HFF-Myc (cell line): ENCODE results near the gene THSD7A.

Source experiments
- DNase-seq: peaks from one replicate; pipeline ENCODE4 v3.0.0-alpha.2; 2011; ENCODE audit warnings: low read depth; ENCODE audit errors: extremely low read depth
- H3K4me3 ChIP-seq: replicated peaks from 2 replicates; pipeline ENCODE4 v1.5.1; 2011; ENCODE audit warnings: low read depth, mild to moderate bottlenecking, control low read depth, low read length
- CTCF ChIP-seq: IDR thresholded peaks from 2 replicates; pipeline ENCODE4 v1.5.1; 2012; ENCODE audit warnings: mild to moderate bottlenecking, low read depth, low read length, control low read depth; ENCODE audit errors: missing control alignments

THSD7A gene

GRCh38 chr7:11404355-11404754 is 427.6 kb downstream of the THSD7A start:
- no peak for DNase-seq
- no peak overlapping the region for H3K4me3 ChIP-seq
- TF ChIP-seq CTCF = no peak

GRCh38 chr7:11403781-11404180 is 428.2 kb downstream of the THSD7A start:
- no peak for DNase-seq
- TF ChIP-seq CTCF = no peak
- H3K4me3 ChIP-seq = no peak overlapping the region

- no peak overlapping the region for H3K4me3 ChIP-seq
- TF ChIP-seq CTCF = no peak
- no peak for DNase-seq
These were observed 437.6 kb downstream of the THSD7A start for GRCh38 chr7:11394438-11394837.

GRCh38 chr7:11379641-11380040 is 452.4 kb downstream of the THSD7A start:
- H3K4me3 ChIP-seq = no peak overlapping the region
- TF ChIP-seq CTCF = no peak
- no peak for DNase-seq

- DNase-seq = no peak
- TF ChIP-seq CTCF = no peak
- no peak overlapping the region for H3K4me3 ChIP-seq
These were observed 455.5 kb downstream of the THSD7A start for GRCh38 chr7:11376529-11376928.

- no peak for TF ChIP-seq CTCF
- DNase-seq = no peak
These were observed 457.4 kb downstream of the THSD7A start for GRCh38 chr7:11374629-11375028.

GRCh38 chr7:11373546-11374142 is 458.4 kb downstream of the THSD7A start:
- no peak for DNase-seq
- TF ChIP-seq CTCF = peak; percentile 36
- no peak overlapping the region for H3K4me3 ChIP-seq

More at GRCh38 chr7:11374629-11375028, 457.4 kb downstream of the THSD7A start:
- no peak overlapping the region for H3K4me3 ChIP-seq
